ENCODE data around the gene ATG7. TPM values are rescaled to one million over a fixed set of nuclear protein-coding genes. Genes with fewer than 3 reads are reported as not detected.

The ATG7 gene
- total RNA-seq, 1 experiment from 2014 or later, result 25.7 TPM

DNA sequence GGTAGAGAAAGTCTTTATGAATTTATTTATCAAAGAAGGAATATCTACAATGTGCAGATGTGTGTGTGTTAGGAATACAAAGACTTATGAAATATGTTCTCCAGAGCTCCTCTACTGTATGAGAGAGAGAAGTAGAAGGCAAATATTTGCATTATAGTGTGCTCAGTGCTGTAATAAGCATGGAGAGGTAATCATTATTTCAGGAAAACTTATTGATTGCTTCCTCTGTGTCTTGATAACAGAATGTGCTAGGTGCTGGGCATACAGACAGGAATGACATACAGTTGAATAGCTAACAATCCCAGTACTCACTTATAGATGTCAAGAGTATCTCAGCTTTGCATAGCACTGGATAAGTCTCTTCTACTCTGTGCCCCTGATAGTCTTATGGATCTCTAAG, 30.2 kb downstream of the ATG7 start:
- H3K4me1 ChIP-seq, result no peaks in the 10 kb centered on the region
- peaks cover 20% of the 10 kb centered on the region for H3K36me3 ChIP-seq
- no peak overlapping the region for H3K27ac ChIP-seq
- DNase-seq, result no peak
- no peaks in the 10 kb centered on the region for H3K9me3 ChIP-seq (replicated peaks)
- H3K27me3 ChIP-seq, result no peaks in the 10 kb centered on the region
- no peak overlapping the region for H3K4me3 ChIP-seq

DNA sequence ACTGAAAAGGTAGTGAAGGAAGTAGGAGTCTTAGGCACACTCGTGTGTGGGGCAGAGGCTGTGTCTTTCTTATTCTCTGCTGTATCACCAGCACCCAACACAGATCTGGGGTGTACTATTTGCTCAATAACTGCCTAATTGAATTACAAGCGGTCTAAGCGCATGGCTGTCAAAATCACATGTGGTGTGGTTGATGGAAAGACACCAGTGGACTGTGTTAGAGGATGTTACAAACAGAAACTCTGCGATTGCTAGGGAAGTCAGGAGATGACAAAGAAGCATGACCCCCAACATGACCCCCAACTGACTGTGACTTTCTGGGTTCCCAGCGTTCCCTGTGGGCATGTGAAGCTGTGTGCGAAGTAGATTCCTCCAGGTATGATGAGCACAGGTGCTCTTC, 32.0 kb downstream of the ATG7 start:
- H3K36me3 ChIP-seq, result peaks cover 25% of the 10 kb centered on the region
- no peak overlapping the region for H3K27ac ChIP-seq
- H3K4me1 ChIP-seq, result no peaks in the 10 kb centered on the region
- DNase-seq, result no peak
- H3K4me3 ChIP-seq, result no peak overlapping the region
- no peaks in the 10 kb centered on the region for H3K27me3 ChIP-seq
- H3K9me3 ChIP-seq (replicated peaks), result no peaks in the 10 kb centered on the region

DNA sequence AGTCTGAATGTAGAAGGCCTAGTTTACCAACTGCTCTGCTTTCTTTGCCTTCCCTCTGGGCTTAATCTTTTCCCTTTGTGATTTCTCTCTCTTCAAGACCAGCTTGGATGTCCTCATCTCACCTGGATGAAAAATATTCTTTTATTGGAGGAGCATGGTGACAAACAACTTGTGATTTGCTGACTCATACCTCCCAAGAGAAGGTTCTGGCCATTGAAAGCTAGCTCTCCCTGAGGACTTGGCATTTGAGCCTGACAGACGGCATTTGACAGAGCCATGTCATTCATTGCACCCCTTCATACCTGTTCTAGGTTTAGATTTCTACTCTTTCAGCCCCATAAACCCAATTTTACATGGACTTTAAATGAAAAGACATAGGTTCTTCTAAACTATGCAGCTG, 33.3 kb downstream of the ATG7 start:
- Histone ChIP-seq H3K27ac (no peak overlapping the region), H3K27me3 (no peaks in the 10 kb centered on the region), H3K4me1 (no peaks in the 10 kb centered on the region), H3K4me3 (no peak overlapping the region), H3K9me3 (replicated peaks) (no peaks in the 10 kb centered on the region), H3K36me3 (peaks cover 20% of the 10 kb centered on the region)
- no peak for DNase-seq

DNA sequence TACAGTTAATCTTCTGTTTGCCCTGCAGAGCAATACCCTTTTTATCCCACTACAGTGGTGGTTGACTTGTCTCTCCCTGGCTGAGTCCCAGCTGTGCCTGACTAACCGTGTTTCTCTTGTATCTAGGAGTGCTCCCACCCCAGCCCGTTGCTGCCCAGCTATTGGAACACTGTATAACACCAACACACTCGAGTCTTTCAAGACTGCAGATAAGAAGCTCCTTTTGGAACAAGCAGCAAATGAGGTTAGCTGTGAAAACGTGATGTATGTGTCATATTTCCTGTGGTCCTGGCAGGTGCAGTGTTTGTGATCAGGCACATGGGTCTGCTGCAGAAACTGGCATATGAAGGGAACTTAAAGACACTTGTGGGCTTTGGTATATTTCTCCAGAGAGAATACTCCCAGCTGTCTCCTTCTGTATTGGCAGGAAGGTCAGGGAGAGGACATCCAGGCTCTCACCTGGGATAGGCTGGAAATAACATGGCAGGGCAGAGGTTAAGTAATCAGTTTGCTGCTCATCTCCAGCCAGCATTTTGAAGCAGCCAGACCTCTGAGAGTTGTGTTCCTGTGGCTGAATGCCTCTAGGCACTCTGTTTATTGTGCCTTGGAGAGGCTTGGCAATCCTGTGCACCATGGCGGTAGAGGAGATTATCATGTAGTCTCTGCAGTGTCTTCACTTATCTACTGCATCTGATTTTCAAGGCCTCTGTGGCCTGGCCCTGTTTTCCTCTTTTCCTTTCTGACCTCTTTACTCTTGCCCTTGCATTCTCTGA, 34.8 kb downstream of the ATG7 start:
- Histone ChIP-seq H3K36me3 (peaks cover 22% of the 10 kb centered on the region), H3K4me3 (no peak overlapping the region), H3K4me1 (no peaks in the 10 kb centered on the region), H3K27ac (no peak overlapping the region), H3K27me3 (no peaks in the 10 kb centered on the region), H3K9me3 (replicated peaks) (no peaks in the 10 kb centered on the region)
- DNase-seq, result no peak

DNA sequence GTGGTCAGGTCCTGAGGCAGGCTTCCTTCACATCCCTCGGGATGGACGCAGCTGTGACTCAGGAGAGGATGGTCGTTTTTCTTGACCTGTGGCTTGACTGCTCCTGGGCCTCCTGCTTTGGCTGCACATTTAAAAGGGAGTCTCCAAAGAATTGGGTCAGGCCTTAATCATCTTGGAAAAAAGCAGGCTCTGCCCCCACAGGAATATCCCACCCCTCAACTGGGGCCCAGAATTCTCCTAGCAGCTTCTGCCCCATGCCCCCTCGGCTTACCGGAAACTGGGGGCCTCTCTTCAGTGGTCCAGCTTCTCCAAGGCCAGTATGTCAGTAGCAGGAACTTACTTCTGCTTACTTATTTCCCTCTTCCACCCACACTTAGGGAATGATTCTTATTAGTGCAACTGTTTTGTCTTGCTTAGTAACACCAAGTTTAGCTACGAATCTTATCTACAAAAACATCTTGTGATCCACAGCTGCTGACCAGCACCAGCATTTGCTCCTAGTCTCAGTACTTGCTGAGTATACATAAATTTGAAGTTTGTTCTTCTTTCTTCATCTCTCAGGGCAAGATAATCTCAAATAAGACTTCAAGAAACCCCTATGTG, 35.7 kb downstream of the ATG7 start:
- Histone ChIP-seq H3K4me1 (no peaks in the 10 kb centered on the region), H3K27me3 (no peaks in the 10 kb centered on the region), H3K9me3 (replicated peaks) (no peaks in the 10 kb centered on the region), H3K27ac (no peak overlapping the region), H3K36me3 (peaks cover 22% of the 10 kb centered on the region), H3K4me3 (no peak overlapping the region)
- DNase-seq, result no peak

DNA sequence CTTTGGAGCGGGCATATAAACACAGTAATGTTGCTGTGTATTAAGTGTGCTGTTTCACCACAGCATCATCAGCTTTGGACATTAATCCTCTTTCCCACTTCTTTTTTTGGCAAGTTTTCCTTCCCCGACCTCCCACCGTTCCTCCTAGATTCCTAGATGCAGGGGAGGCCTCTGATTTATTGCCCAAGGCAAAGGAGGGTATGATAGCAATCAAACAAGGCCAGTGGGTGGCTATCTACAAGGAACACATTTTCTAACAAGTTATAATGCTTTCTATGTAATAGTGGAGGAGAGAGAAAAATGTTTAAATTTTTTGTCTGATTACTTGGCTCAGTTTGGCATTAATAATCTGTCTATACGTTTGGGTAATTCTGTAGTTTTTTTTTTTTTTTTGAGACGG, 38.1 kb downstream of the ATG7 start:
- no peak for DNase-seq

DNA sequence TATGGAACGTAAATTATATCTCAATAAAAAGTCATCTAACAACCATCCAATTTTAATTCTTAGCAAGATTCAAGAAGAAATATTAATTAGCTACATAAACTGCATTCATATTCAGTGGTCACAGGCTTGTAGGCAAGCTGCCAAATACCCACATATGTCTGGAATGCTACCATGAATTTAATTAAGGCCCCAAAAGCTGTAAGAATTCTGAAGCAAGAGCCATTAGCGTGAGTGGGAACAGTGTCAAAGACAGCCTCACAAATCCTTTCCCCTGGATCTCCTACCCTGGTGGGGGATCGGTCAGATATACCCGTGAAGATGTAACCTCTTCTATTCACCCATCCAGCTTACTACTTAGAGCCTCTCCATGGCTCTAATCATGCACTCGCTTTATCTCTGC, 40.0 kb downstream of the ATG7 start:
- Histone ChIP-seq H3K36me3 (peaks cover 33% of the 10 kb centered on the region), H3K4me1 (no peaks in the 10 kb centered on the region), H3K9me3 (replicated peaks) (no peaks in the 10 kb centered on the region), H3K27ac (no peak overlapping the region), H3K27me3 (no peaks in the 10 kb centered on the region), H3K4me3 (no peak overlapping the region)
- DNase-seq, result no peak

More for the DNA sequence above, 38.1 kb downstream of the ATG7 start:
- Histone ChIP-seq H3K4me1 (no peaks in the 10 kb centered on the region), H3K36me3 (peaks cover 20% of the 10 kb centered on the region), H3K27me3 (no peaks in the 10 kb centered on the region), H3K4me3 (no peak overlapping the region), H3K27ac (no peak overlapping the region), H3K9me3 (replicated peaks) (no peaks in the 10 kb centered on the region)

DNA sequence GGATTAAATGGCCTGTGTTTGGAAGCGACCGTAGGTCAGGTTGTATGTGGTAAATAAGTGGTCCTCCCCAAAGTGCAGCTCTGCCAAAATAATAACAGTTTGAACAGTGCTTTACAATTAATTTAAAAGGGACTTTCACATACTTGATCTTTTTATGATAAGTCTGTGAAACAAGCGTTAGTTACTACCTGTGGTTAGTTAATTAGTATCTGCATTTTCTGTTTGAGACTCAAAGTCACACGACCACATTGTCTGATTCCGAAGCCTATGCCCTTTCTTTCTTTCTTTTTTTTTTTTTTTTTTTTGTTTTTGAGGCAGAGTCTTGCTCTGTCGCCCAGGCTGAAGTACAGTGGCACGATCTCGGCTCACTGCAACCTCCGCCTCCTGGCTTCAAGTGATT, 45.1 kb downstream of the ATG7 start:
- Histone ChIP-seq H3K4me3 (no peak overlapping the region), H3K27ac (no peak overlapping the region), H3K27me3 (no peaks in the 10 kb centered on the region), H3K4me1 (no peaks in the 10 kb centered on the region), H3K36me3 (peaks cover 22% of the 10 kb centered on the region), H3K9me3 (replicated peaks) (no peaks in the 10 kb centered on the region)
- DNase-seq, result no peak

DNA sequence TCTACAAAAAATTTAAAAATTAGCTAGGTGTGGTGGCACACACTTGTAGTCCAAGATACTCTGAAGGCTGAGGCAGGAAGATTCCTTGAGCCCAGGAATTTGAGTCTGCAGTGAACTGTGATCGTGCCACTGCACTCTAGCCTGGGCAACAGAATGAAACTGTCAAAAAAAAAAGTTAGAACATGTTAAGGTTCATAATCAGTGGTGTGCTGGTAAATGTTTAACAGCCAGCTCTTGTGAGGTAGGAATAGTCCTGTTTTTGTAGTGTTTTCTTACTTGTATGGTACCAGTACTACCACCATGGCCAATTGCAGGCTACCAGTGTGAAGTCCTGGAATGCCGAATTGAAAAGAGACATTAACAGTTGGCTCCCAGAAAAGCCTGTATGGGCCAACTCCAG, 50.7 kb downstream of the ATG7 start:
- Histone ChIP-seq H3K4me1 (no peaks in the 10 kb centered on the region), H3K36me3 (peaks cover 4% of the 10 kb centered on the region), H3K27ac (no peak overlapping the region), H3K27me3 (no peaks in the 10 kb centered on the region), H3K9me3 (replicated peaks) (no peaks in the 10 kb centered on the region), H3K4me3 (no peak overlapping the region)
- no peak for DNase-seq

DNA sequence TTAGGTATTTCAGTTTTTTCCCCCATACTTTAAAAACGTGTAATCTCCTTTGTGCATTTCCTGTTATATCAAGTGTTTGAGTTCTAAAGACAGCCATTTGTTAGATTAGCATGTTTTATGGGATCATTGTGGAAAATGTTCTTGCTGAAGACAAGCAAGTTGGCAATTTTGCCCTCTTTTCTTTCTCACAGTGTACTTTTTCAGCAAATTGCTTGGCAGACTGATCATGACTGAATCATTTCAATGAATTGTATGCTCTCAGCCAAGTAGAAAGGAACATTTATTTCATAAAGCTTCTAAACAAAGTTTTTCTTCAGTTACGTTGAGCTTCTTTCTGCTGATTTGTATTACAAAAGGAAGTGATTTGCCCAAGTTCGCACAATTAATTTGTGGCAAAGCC, 51.6 kb downstream of the ATG7 start:
- Histone ChIP-seq H3K27me3 (no peaks in the 10 kb centered on the region), H3K4me3 (no peak overlapping the region), H3K4me1 (no peaks in the 10 kb centered on the region), H3K27ac (no peak overlapping the region), H3K9me3 (replicated peaks) (no peaks in the 10 kb centered on the region), H3K36me3 (peaks cover 3% of the 10 kb centered on the region)
- no peak for DNase-seq

DNA sequence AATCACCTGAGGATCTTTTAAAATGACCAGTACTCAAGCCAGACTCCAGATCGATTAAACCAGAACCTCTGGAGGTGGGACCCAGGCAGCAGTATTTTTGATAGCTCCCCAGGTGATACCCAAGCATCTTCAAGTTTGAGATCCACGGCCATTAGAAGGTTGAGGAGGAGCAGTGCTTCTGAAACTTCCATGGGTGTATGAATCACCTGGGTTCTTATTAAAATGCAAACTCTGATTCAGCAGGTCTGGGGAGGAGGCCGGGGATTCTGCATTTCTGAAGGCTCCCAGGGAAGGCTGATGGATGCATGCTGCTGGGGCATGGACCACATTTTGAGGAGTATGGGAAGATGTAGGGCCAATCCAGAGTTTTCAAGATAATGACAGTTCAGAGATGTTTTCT, 55.4 kb downstream of the ATG7 start:
- no peaks in the 10 kb centered on the region for H3K4me1 ChIP-seq
- H3K4me3 ChIP-seq, result no peak overlapping the region
- no peaks in the 10 kb centered on the region for H3K27me3 ChIP-seq
- no peak overlapping the region for H3K27ac ChIP-seq
- no peaks in the 10 kb centered on the region for H3K9me3 ChIP-seq (replicated peaks)
- DNase-seq, result no peak
- H3K36me3 ChIP-seq, result peaks cover 3% of the 10 kb centered on the region

DNA sequence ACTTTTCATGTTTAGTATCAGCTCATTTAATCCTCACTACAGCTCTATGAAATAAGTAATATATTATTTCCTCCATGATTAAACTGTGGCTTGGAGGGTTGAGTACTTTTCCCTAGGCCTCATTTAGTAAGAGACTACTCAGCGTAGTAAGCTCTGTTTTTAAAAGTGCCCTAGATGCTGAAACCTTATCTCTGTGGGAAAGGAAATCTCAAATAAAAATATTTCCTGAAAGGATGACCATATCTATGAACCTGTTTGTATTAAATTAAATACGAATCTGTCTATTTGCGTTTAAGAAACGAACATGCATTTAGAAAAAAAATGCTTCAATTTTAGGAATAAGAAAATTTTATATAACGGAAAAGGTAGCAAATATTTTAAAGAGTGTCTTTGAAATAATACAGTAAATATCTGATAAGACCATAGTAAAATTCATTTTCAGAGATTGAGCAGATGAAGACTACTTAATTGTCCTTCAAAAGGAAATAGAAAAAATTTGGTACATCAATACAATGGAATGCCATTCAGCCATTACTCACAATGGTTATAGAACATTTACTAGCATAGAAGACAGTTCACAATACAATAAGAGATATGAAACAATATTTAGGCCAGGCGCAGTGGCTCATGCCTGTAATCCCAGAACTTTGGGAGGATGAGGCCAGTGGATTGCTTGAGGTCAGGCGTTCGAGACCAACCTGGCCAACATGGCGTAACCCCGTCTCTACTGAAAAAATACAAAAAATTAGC, 56.2 kb downstream of the ATG7 start:
- H3K9me3 ChIP-seq (replicated peaks), result no peaks in the 10 kb centered on the region
- H3K4me1 ChIP-seq, result no peaks in the 10 kb centered on the region
- no peak for DNase-seq
- H3K4me3 ChIP-seq, result no peak overlapping the region
- H3K27me3 ChIP-seq, result no peaks in the 10 kb centered on the region
- no peak overlapping the region for H3K27ac ChIP-seq
- H3K36me3 ChIP-seq, result peaks cover 3% of the 10 kb centered on the region; the same call in 1 of the 2 replicates

DNA sequence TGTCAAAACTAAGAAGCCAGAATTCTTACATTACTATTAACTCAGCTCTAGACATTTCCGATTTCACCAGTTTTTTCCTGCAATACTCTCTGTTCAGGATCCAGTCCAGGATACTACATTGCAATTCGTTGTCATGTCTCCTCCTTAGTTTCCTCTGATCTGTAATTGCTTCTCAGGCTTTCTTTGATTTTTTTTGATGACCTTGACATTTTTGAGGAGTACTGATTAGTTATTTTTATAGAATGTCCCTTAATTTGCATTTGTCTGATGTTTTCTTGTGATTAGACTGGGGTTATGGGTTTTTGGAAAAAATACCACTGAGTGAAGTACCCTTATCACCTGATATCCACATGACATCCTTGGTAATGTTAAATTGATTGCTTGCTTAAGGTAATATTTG, 57.6 kb downstream of the ATG7 start:
- Histone ChIP-seq H3K4me1 (no peaks in the 10 kb centered on the region), H3K36me3 (peaks cover 3% of the 10 kb centered on the region; the same call in 1 of the 2 replicates), H3K9me3 (replicated peaks) (no peaks in the 10 kb centered on the region), H3K4me3 (no peak overlapping the region), H3K27me3 (no peaks in the 10 kb centered on the region), H3K27ac (no peak overlapping the region)
- no peak for DNase-seq

DNA sequence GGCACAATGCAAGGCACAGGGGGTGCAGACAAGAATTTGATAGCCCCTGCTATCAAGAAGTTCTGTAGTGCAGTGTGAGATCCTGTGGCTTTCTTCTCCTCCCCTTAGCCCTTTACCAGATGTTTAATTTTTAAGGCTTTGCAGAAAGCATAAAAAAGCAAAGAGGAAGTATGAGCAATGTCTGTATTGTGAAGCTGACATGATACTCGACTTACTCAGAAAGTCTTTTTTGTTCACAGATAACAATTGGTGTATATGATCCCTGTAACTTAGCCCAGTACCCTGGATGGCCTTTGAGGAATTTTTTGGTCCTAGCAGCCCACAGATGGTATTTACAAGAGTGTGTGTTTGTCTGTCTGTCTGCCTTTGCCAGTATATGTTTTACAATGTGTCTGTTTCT, 58.9 kb downstream of the ATG7 start:
- H3K9me3 ChIP-seq (replicated peaks), result no peaks in the 10 kb centered on the region
- H3K27me3 ChIP-seq, result no peaks in the 10 kb centered on the region
- H3K27ac ChIP-seq, result no peak overlapping the region
- no peak for DNase-seq
- H3K36me3 ChIP-seq, result peaks cover 3% of the 10 kb centered on the region; the same call in 1 of the 2 replicates
- no peak overlapping the region for H3K4me3 ChIP-seq
- no peaks in the 10 kb centered on the region for H3K4me1 ChIP-seq

DNA sequence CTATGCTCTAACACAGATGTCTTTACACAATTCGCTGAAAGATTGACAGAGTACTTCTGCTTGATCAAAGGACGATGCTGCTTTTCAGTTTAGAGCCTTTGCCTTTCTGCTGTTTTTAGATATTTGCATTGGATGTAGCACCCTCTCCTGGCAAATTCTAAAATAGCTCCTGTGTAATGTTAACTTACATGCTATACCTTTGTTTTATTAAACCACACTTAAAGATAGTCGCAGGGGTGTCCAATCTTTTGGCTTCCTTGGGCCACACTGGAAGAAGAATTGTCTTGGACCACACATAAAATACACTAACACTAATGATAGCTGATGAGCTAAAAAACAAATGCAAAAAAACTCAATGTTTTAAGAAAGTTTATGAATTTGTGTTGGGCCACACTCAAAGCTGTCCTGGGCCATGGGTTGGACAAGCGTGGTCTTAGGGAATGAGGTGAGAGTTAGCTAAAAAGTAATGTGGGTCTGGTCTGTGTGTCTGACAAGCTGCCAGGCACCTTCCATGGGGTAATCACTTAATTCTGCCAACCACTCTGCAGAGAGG, 62.9 kb downstream of the ATG7 start:
- Histone ChIP-seq H3K27ac (no peak overlapping the region), H3K9me3 (replicated peaks) (no peaks in the 10 kb centered on the region)

More for the DNA sequence above, 62.9 kb downstream of the ATG7 start:
- Histone ChIP-seq H3K4me3 (no peak overlapping the region), H3K36me3 (peaks cover 3% of the 10 kb centered on the region), H3K27me3 (no peaks in the 10 kb centered on the region), H3K4me1 (no peaks in the 10 kb centered on the region)
- peak; percentile 22 to 71 for DNase-seq
